ENCODE measurements around the gene TCAF1.
"Not testable (repeated sequence)": the region's sequence is repeated elsewhere in the genome, so short reads cannot be mapped to it uniquely, and the experiment has no call there.

The TCAF1 gene

DNA sequence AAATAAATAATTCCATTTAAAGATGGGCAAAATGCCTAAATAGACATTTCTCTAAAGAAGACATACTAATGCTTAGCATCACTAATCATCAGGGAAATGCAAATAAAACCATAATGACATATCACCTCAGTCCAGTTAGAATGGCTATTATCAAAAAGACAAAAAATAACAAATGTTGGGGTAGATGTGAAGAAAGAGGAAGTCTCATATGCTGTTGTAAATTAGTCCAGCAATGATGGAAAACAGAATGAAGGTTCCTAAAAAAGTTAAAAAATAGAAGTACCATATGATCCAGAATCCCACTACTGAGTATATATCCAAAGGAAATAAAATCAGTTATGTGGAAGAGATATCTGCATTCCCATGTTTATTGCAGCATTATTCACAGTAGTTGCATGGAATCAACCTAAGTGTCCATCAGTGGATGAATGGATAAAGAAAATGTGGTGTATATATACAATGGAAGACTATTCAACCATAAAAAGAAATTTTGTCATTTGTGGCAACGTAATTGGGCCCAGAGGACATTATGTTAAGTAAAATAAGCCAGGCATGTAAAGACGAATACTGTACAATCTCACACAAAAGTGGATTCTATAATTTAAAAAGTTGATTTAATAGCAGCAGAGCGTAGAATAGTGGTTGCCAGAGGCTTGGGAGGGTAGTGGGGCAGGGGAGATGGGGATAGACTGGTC, 52.0 kb downstream of the TCAF1 start:
- DNase-seq: no peak

DNA sequence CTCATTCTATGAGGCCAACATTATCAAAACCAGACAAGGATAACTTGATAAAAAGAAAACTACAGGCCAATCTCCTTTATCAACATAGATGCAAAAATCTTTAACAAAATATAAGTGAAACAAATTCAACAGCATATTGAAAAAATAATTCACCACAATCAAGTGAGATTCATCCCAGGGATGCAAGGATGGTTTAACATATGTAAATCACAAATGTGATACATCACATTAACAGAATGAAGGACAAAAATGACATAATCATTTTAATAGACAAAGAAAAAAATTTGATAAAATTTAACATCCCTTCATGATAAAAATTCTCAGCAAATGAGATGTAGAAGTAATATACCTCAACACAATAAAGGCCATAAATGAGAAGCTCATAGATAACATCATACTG, 53.8 kb downstream of the TCAF1 start:
- DNase-seq: no peak

DNA sequence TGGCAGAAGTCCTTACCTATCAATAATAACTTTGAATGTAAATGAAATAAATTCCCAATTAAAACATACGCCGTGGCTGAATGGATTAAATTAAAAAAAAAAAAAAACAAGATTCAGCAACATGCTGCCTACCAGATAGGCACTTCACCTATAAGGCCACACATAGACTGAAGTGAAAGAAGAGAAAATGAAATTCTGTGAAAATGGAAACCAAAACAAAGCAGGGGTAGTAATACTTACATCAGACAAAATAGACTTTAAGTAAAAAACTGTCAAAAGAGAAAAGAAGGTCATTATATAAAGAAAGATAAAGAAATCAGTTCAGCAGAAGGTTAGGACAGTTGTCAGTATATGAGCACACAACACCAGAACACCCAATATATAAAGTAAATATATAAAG, 55.3 kb downstream of the TCAF1 start:
- DNase-seq: no peak

DNA sequence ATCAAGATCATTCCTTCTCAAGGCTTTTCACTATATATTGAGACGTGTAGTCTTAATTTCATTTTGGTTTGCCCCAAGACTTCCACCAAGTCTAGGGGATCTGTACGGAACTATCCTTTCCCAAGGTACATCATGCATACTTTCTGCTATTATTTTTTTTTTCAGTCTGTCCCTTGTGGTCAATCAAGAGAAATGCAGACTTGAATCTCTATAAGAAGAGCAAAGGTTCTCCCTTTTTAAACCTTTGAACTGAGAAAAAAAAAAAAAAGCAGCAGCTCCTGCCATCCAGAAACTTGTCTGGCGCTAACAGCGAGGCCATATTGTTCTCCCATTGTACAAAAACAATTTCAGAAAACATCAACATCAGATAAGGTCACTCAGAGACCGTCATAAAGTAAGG, 60.3 kb downstream of the TCAF1 start:
- not testable (repeated sequence) for DNase-seq

DNA sequence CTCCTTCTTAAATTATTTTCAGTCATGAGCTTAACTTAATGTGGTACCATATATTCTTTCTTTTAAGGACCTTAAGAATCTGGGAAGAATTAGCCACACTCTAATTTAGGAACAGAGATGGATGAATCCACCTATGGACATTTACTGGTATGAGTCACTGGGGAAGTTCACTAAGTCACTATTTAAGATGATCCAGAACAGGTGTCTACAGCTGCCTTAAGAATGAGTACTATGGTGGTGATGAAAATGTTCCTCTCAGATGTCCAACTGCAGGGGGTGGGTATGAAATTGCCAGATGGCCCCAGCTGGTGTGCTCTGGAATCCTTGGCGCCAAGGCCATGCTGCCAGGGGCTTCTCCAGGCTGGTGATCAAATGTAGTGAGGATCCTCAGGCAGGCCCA, 61.9 kb downstream of the TCAF1 start:
- DNase-seq: not testable (repeated sequence)

DNA sequence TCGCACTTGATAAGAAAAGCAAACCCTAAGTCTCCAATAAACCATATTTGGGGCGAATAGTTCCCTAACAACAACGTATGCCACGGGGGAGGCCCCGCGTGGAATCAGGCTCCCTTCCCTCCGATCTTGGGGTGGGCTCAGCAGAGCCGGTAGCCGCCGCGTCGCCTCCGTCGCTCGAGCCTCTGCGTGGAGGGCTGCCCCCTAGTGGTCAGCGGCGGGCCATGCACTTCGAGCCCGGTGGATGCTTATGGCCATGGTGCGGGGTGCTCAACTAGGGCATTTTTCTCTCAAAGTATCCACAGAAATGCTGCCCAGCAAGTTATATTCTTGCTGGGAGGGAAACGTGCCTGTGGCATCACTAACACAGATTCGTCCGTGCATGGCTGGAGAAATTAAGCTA, 64.8 kb downstream of the TCAF1 start:
- not testable (repeated sequence) for DNase-seq

DNA sequence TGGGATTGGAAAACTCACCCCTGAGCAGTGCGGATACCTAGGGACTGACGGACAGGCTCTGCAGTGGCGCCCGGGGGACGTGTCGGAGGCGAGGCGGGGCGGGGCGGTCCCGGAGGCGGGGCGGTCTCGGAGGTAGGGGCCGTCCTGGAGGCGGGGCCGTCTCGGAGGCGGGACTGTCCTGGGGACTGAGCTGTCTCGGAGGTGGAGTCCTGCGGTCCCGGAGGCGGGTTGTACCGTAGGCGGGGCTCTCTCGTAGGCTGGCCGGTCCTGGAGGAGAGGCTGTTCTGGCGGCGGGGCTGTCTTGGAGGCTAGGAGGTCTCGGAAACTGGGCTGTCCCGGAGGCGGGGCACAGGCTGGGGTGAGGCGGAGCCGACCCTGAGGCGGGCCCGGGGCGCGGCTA, 65.4 kb downstream of the TCAF1 start:
- DNase-seq: peak; percentile 62

DNA sequence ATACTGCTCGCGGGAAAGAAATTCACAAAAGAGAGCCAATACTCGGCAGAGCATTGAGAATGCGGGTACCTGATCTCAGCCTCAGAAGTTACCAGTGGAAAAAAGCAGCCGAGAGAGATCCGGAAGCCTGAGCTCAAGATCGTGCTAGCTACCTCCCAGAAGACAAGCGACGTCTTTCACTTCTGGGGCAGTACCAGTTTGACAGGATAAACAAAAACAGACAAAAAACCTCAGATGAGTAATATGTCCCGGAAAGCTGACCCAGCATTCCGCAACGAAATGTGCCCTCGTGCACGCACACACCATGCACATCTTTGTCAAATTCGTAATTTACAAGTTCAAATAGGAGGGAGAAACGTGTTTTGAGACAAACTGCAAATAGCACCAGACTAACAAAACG, 65.9 kb downstream of the TCAF1 start:
- not testable (repeated sequence) for DNase-seq

DNA sequence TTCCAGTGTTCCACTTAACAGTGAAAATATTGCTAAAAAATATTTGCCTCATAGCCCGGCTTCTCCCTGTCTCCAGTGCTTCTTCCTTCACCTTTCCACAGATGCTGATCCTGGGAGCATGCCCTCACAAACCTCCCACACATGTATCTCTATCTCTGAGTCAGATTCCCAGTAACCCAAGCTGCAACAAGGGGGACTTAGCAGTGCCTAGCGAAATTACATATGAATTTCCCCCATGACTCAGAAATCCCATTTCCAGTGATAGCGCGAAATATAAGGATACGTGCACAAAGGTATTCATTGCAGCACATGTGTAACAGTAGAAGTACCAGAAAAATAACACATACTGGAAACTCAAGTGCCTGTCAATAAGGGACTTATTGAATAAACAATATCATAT, 75.4 kb downstream of the TCAF1 start:
- DNase-seq: not testable (repeated sequence)

DNA sequence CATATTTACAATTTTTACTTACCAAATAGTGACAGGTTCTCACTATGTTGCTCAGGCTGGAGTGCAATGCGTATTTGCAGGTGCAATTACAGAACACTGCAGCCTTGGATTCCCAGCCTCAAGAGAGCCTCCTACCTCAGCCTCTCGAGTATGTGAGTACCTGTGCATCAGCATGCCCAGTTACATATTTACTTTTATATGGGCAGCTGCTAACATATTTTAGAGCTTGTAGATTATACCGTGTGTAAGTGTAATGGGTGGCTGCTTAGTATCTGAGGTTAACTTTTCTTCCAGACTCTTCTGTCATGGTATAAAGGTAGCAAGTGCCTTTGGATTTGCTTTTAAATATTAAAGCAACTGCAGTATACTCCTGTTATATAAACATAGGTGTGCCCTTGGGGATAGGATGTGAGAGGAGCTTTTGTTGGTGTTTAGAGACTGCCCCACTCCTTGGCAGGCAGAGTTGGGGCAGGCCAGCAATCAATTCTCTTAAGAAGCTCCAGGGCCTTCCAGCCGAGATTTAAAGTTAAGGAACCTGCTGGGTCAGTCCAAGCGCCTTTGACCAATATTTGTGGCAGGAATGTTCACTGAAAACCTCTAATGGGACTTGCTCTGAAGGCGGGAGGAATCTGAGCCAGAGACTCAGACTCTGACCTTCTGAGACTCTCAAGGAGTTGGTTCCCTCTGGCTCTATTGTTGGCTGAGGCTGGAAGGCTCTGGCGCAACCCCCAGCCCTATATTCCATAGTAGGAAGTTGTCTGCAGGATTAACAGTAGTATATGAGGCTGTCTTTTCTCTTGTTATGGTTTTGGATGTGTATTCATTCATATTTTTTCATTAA, 77.5 kb downstream of the TCAF1 start:
- not testable (repeated sequence) for DNase-seq

DNA sequence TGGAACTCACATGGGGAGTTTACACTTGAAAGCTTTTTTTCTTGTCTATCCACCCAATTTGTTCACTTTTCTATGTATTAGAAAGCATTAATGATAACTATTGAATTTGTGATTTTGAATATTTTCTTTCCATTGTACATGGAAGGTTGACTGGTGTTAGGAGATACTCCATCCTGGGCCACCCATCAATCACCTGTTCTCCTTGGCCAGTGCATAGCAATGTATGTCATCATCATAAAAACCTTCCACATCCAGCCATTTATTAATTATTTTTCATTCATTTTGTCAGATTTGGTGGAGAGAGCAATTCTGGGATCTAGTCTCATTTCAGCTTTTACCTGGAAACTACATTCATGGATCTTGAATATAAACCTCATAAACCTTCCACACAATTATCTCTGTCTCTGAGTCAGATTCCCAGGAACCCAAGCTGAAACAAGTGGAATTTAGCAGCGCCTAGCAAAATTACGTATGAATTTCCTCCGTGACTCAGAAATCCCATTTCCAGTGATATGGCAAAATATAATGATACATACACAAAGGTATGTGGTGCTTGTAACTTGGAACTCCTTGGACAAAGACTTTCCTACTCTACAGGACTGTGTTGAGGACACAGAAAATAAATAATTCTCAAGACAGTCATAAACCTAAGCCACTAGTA, 78.2 kb downstream of the TCAF1 start:
- DNase-seq: not testable (repeated sequence)

DNA sequence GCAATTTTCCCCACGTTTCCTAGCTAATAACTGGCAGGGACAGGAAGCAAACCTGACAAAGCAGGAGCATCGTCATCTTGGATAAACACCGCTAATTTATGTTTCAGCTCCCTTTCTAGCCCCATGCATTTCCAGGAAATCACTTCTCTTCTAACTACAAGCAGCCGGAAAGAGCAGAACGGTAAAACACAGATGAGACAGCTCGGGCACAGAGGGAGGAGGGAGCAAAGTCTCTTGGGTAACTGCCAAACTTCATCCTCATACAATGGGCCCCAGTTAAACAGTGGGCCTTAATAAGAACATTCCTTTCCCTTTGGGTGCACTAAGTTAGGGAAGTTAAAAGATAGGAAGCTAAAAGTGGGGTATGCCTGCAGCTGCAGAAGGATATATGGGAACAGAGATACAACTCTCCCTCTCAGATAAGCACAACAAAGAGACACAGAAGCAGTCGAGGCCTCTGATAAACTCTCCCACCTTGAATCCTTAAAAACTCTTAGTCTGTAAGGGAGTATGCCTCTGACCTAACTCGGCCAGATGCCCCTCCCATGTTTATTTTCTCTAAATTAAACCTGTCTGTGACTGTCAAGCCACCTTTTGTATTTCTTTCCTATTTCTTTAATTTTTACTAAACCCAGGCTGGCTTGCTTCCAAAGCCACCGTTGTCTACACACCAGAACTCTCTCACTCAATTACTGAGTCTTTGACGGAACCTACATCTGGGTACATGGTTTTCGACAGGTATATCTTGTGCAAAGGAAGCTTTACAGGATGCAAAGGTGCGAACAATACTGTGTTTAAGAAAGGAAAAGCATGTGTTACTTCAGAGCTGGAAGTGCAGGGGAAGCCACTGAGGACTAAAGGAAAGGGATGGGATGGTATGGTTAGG, 80.3 kb downstream of the TCAF1 start:
- DNase-seq: not testable (repeated sequence)

DNA sequence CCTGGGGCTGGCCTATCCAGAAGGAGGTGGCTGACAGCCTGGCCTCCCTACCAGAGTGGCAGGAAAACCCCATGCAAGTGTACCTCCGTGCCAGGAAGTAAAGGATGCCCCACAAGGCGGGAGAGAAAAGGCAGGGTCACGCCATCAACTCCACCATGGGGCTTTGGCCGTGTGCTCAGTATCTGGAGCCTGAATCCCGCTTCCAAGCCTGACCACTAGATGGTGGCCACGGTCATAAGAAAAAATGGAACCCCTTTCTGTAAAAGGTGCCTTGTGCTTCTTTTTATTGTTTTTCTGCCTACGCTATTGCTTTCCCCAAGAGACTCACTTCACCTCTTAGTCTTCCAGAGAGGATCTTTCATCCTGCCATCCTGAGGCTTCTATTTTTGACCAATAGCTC, 84.1 kb downstream of the TCAF1 start:
- DNase-seq: not testable (repeated sequence)

DNA sequence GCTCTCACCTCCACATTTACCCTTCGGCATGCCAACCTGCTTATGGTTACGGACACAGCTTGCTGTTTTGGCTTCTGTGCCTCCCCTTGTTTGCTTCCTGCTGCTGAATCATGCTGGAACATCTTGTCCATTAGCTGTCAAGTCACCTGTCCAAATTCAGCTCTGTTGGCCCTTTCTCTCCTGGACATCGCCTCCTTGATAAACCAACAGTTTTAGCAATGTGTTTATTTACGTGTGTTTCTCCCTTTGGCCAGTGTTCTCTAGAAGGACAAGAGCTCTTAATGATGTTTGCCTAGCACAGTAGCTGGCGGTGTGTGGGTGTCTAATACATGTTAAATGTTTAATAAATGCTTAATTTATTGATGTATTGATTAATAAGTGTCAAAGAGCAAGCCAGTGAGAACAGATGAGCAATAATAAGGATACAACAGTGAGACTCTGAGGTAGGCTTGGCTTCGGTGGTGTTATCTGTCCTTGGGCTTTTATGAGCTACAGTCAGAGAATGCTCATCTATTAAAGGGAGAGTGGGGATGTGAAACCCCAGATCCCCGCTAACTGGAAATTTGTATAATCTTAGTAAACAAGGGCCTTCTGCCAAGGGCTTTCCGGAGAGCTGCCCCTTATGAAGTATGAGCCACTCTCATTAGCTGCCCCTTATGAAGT, 85.4 kb downstream of the TCAF1 start:
- not testable (repeated sequence) for DNase-seq

DNA sequence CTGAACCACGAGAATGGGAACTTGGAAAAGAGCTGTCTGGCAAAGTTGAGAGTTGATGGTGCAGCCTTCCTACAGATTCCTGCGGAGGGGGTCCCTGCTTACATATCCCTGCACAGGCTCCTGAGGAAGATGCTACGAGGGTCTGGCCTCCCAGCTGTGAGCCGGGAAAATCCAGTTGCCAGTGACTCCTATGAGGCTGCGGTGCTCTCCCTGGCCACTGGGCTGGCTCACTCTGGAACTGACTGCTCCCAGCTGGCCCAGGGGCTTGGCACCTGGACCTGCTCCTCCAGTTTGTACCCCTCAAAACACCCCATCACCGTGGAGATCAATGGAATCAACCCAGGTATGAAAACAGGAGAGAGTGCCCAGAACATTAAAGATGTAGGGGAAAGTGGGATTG, 91.3 kb downstream of the TCAF1 start:
- DNase-seq: not testable (repeated sequence)

DNA sequence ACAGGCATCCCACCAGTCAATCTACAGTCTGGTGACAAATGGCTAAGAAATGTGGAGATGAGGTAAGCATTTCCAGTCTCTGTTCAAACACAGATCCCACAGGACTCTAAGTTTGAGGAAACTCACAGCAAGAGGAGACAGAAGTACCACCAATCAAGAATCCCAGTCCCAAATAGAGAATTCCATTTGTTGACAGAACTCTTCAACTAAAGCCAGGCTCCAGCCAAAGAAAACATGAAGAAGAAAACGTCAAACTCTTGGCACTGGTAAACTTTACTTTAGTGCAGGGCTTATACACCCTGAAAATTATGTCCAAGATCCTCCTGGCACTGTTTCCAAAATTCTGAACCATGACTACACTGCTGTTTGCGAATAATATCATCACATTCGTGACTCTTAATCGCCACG, 95.3 kb downstream of the TCAF1 start:
- DNase-seq: not testable (repeated sequence)

All from NCI-H1105 (cell line).